WTC11 (cell line): Measurements from ENCODE around the gene BCL7A. TPM values are rescaled to one million over a fixed set of nuclear protein-coding genes. Genes with fewer than 3 reads are reported as not detected.

Experiments used
- ATAC-seq: fragments of 200-7000 bp; cut with Tn5 transposase; 2 replicates; pipeline ENCODE4 v1.10.0; 2021; ENCODE audit warnings: mild to moderate bottlenecking, moderate library complexity
- CTCF ChIA-PET: fragments of 300-600 bp; sonication (Branson Sonifier 250); formaldehyde crosslinking; loops from one replicate; lab custom pipeline; 2021; ENCODE audit warnings: antibody characterized with exemption; lab: Charles Lee
- POLR2A ChIA-PET: fragments of 350-600 bp; sonication (Branson Sonifier 250); formaldehyde crosslinking; loops from one replicate; lab custom pipeline; 2021; ENCODE audit warnings: antibody characterized with exemption; lab: Charles Lee
- DNase-seq: peaks from one replicate; pipeline ENCODE4 v3.0.0; 2021; ENCODE audit warnings: low spot score
- H3K27ac Mint-ChIP-seq: 2 replicates; pipeline ENCODE4 v1.8.0; 2021; ENCODE audit warnings: mixed read lengths
- H3K27me3 Mint-ChIP-seq: 2 replicates; pipeline ENCODE4 v1.8.0; 2021; ENCODE audit warnings: low read depth, mild to moderate bottlenecking, moderate library complexity, mixed read lengths
- H3K36me3 Mint-ChIP-seq: 2 replicates; pipeline ENCODE4 v1.8.0; 2021; ENCODE audit warnings: mixed read lengths
- H3K4me1 Mint-ChIP-seq: 2 replicates; pipeline ENCODE4 v1.8.0; 2022; ENCODE audit warnings: mixed read lengths
- H3K4me3 Mint-ChIP-seq: 2 replicates; pipeline ENCODE4 v1.8.0; 2021; ENCODE audit warnings: mild to moderate bottlenecking, moderate library complexity, mixed read lengths
- H3K9me3 Mint-ChIP-seq: 2 replicates; pipeline ENCODE4 v1.8.0; 2021; ENCODE audit warnings: mixed read lengths
- FOXJ3 ChIP-seq: sonication (generic); formaldehyde crosslinking; IDR thresholded peaks from 2 replicates; pipeline ENCODE4 v1.9.0; 2021; ENCODE audit warnings: missing genetic modification reagents, mild to moderate bottlenecking, borderline replicate concordance
- FOXP1 ChIP-seq: sonication (generic); formaldehyde crosslinking; IDR thresholded peaks from 2 replicates; pipeline ENCODE4 v1.8.0; 2022; ENCODE audit warnings: missing genetic modification reagents, mild to moderate bottlenecking, moderate library complexity, borderline replicate concordance
- NFE2L1 ChIP-seq: sonication (generic); formaldehyde crosslinking; IDR thresholded peaks from 2 replicates; pipeline ENCODE4 v1.8.1; 2023; ENCODE audit warnings: missing genetic modification reagents
- NR1H2 ChIP-seq: sonication (generic); formaldehyde crosslinking; IDR thresholded peaks from 2 replicates; pipeline ENCODE4 v1.9.0; 2021; ENCODE audit warnings: mild to moderate bottlenecking, moderate library complexity, missing genetic modification reagents
- NR3C1 ChIP-seq: sonication (generic); formaldehyde crosslinking; conservative IDR thresholded peaks from 2 replicates; pipeline ENCODE4 v1.8.1; 2023; ENCODE audit warnings: low read depth, mild to moderate bottlenecking, missing genetic modification reagents
- SP1 ChIP-seq: sonication (generic); formaldehyde crosslinking; conservative IDR thresholded peaks from 2 replicates; pipeline ENCODE4 v1.8.1; 2022; ENCODE audit warnings: missing genetic modification reagents
- ZNF671 ChIP-seq: fragments of 250-450 bp; sonication (Bioruptor Pico); IDR thresholded peaks from 2 replicates; pipeline ENCODE4 v1.8.0; 2021; ENCODE audit warnings: mild to moderate bottlenecking
- total RNA-seq: library from RNA; stranded (reverse); gene quantifications from 3 replicates; pipeline ENCODE4 v1.2.3, GENCODE V29; 2021
- TF ChIP-seq, protein P1 (sequence below): sonication (generic); formaldehyde crosslinking; IDR thresholded peaks from 2 replicates; pipeline ENCODE4 v1.8.0; 2022; ENCODE audit warnings: mild to moderate bottlenecking, missing genetic modification reagents
- TF ChIP-seq, protein P2 (sequence below): sonication (generic); formaldehyde crosslinking; conservative IDR thresholded peaks from 2 replicates; pipeline ENCODE4 v1.8.1; 2022; ENCODE audit warnings: mild to moderate bottlenecking, missing genetic modification reagents
- TF ChIP-seq, protein P3 (sequence below): sonication (generic); formaldehyde crosslinking; IDR thresholded peaks from 2 replicates; pipeline ENCODE4 v1.8.1; 2023; ENCODE audit warnings: mild to moderate bottlenecking, missing genetic modification reagents
- TF ChIP-seq, protein P4 (sequence below): sonication (generic); formaldehyde crosslinking; IDR thresholded peaks from 2 replicates; pipeline ENCODE4 v1.8.0; 2022; ENCODE audit warnings: mild to moderate bottlenecking, missing genetic modification reagents
- TF ChIP-seq, protein P5 (sequence below): fragments of 200-600 bp; IDR thresholded peaks from 2 replicates; pipeline ENCODE4 v1.8.0; 2022; ENCODE audit warnings: antibody characterized with exemption
- TF ChIP-seq, protein P6 (sequence below): sonication (generic); formaldehyde crosslinking; IDR thresholded peaks from 2 replicates; pipeline ENCODE4 v1.8.1; 2022; ENCODE audit warnings: low read depth, missing genetic modification reagents, borderline replicate concordance
- TF ChIP-seq, protein P7 (sequence below): sonication (generic); formaldehyde crosslinking; IDR thresholded peaks from 2 replicates; pipeline ENCODE4 v1.8.0; 2022; ENCODE audit warnings: mild to moderate bottlenecking, missing genetic modification reagents
- TF ChIP-seq, protein P8 (sequence below): sonication (generic); formaldehyde crosslinking; IDR thresholded peaks from 2 replicates; pipeline ENCODE4 v1.8.0; 2023; ENCODE audit warnings: missing genetic modification reagents, mild to moderate bottlenecking, borderline replicate concordance

Gene BCL7A
- total RNA-seq, 1 experiment from 2014 or later, result 19.7 TPM

DNA sequence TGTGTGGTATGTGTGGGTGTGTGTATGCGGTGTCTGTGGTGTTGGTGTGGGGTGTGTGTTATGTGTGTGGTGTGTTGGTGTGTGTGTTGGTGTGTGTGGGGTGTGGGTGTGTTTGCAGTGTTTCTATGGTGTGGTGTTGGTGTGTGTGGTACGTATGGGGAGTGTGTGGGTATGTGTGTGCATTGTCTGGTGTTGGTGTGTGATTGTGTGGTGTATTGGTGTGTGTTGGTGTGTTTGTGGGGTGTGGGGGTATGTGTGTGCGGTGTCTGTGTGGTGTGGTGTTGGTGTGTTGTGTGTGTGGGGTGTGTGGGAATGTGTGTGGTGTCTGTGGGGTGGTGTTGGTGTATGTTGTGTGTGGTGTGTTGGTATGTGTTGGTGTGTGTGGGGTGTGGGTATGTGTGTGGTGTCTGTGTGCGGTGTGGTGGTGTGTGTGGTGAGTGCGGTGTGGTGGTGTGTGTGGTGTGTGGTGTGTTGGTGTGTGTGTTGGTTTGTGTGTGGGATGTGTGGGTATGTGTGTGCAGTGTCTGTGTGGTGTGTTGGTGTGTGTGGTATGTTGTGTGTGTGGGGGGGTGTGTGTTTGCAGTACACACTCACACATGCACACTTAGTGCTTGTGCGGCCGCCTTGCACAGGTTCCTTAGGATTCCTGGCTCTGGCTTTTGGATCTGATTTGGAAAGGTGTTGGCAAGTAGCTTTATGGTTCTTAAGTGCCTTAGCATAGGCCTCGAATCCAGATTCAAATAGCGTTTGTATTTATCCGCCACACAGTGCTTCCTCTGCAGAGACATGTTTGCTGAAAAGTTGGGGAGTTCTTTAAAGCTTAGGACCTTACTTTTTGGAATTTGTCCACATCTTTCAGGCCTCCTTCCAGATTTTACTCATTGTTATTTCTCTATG, 73.3 kb downstream of the BCL7A start:
- Mint-ChIP-seq H3K27me3 (no peaks in the 10 kb centered on the region), H3K4me3 (no peak overlapping the region), H3K36me3 (no peaks in the 10 kb centered on the region), H3K4me1 (peaks cover 29% of the 10 kb centered on the region), H3K27ac (no peak overlapping the region), H3K9me3 (no peaks in the 10 kb centered on the region)
- ChIA-PET CTCF (interaction anchor here (1.6 kb wide), 1 partner anchor 96 kb away, joined by 4 read pairs; no protein-coding TSS in a partner anchor), POLR2A (no interaction called here)
- ATAC-seq, result no peak
- DNase-seq, result no peak
- TF ChIP-seq ZNF671 (CRISPR knock-in tag) (no peak), NR3C1 (CRISPR knock-in tag) (no peak)
- TF ChIP-seq, protein P1, sequence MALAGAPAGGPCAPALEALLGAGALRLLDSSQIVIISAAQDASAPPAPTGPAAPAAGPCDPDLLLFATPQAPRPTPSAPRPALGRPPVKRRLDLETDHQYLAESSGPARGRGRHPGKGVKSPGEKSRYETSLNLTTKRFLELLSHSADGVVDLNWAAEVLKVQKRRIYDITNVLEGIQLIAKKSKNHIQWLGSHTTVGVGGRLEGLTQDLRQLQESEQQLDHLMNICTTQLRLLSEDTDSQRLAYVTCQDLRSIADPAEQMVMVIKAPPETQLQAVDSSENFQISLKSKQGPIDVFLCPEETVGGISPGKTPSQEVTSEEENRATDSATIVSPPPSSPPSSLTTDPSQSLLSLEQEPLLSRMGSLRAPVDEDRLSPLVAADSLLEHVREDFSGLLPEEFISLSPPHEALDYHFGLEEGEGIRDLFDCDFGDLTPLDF (CRISPR knock-in tag), result no peak

DNA sequence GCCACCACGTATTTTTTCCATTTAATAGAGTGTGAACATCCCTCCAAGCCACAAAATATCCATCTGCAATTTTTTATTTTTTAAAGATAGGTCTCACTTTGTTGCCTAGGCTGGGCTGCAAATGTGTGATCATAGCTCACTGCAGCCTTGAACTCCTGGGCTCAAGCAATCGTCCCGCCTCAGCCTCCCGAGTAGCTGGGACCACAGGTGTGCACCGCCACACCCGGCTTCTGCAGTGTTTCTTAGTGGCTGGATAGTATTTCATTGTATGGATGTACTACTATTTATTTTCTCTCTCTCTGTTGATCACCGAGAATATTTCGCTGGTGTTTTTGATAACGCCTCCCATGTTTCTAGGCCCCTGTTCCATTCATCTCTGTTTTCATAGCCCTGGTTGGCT, 74.3 kb downstream of the BCL7A start:
- Mint-ChIP-seq H3K4me3 (no peak overlapping the region), H3K27me3 (no peaks in the 10 kb centered on the region), H3K9me3 (no peaks in the 10 kb centered on the region), H3K4me1 (peaks cover 37% of the 10 kb centered on the region), H3K27ac (peak overlapping the region; percentile 67), H3K36me3 (0 out of 2 replicates have a peak, but pooled peaks cover 3% of the 10 kb centered on the region)
- DNase-seq (no peak), ATAC-seq (no peak)
- ChIA-PET CTCF (interaction anchor here (1.3 to 1.6 kb wide), 3 partner anchors 33 to 95 kb away, joined by 3 to 4 read pairs (median 3); no protein-coding TSS in a partner anchor), POLR2A (no interaction called here)
- no peak for TF ChIP-seq SP1 (CRISPR knock-in tag)
- TF ChIP-seq, protein P2, sequence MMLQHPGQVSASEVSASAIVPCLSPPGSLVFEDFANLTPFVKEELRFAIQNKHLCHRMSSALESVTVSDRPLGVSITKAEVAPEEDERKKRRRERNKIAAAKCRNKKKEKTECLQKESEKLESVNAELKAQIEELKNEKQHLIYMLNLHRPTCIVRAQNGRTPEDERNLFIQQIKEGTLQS (CRISPR knock-in tag), result no peak
- no peak for TF ChIP-seq FOXJ3 (CRISPR knock-in tag)
- TF ChIP-seq, protein P3, sequence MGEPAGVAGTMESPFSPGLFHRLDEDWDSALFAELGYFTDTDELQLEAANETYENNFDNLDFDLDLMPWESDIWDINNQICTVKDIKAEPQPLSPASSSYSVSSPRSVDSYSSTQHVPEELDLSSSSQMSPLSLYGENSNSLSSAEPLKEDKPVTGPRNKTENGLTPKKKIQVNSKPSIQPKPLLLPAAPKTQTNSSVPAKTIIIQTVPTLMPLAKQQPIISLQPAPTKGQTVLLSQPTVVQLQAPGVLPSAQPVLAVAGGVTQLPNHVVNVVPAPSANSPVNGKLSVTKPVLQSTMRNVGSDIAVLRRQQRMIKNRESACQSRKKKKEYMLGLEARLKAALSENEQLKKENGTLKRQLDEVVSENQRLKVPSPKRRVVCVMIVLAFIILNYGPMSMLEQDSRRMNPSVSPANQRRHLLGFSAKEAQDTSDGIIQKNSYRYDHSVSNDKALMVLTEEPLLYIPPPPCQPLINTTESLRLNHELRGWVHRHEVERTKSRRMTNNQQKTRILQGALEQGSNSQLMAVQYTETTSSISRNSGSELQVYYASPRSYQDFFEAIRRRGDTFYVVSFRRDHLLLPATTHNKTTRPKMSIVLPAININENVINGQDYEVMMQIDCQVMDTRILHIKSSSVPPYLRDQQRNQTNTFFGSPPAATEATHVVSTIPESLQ (CRISPR knock-in tag), result no peak
- no peak for TF ChIP-seq NR1H2 (CRISPR knock-in tag)
- TF ChIP-seq, protein P4, sequence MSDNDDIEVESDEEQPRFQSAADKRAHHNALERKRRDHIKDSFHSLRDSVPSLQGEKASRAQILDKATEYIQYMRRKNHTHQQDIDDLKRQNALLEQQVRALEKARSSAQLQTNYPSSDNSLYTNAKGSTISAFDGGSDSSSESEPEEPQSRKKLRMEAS (CRISPR knock-in tag), result no peak
- TF ChIP-seq FOXP1 (CRISPR knock-in tag), result no peak

DNA sequence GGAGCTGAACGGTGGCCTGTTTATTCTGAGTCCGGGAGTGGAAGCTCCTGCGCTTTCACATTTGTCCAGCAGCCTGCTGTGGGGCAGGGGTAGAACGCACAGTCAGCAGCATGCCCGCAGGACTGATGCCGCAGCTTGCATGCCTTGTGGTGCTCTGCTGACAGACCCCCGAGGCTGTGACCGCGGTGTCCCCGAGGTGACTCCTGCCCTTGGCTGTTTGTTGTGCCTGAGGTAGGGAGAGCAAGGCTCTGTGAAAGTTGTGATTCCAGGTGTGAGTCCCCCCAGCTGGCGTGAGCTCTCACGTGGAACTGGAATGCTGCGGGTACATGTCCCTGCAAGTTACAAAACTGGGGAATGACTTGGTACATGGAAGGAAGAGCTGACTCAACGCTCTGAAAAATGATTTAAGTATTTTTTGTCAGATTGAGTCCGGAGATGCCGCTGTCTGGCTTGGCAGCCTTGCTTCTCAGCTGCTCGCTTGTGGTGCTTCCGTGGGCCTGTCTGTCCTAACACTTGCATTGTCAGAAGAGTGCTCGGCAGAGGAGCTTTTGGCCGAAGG, 75.0 kb downstream of the BCL7A start:
- Mint-ChIP-seq H3K27ac (peak overlapping the region; percentile 67), H3K36me3 (peaks cover 3% of the 10 kb centered on the region; the same call in 1 of the 2 replicates), H3K4me3 (no peak overlapping the region), H3K4me1 (peaks cover 37% of the 10 kb centered on the region), H3K27me3 (no peaks in the 10 kb centered on the region), H3K9me3 (no peaks in the 10 kb centered on the region)
- no peak for DNase-seq
- POLR2A ChIA-PET, result no interaction called here
- CTCF ChIA-PET, result interaction anchor here (1.3 to 2.3 kb wide), 5 partner anchors 27 to 302 kb away, joined by 3 to 18 read pairs (median 4); no protein-coding TSS in a partner anchor
- ATAC-seq, result no peak
- TF ChIP-seq, protein P5, sequence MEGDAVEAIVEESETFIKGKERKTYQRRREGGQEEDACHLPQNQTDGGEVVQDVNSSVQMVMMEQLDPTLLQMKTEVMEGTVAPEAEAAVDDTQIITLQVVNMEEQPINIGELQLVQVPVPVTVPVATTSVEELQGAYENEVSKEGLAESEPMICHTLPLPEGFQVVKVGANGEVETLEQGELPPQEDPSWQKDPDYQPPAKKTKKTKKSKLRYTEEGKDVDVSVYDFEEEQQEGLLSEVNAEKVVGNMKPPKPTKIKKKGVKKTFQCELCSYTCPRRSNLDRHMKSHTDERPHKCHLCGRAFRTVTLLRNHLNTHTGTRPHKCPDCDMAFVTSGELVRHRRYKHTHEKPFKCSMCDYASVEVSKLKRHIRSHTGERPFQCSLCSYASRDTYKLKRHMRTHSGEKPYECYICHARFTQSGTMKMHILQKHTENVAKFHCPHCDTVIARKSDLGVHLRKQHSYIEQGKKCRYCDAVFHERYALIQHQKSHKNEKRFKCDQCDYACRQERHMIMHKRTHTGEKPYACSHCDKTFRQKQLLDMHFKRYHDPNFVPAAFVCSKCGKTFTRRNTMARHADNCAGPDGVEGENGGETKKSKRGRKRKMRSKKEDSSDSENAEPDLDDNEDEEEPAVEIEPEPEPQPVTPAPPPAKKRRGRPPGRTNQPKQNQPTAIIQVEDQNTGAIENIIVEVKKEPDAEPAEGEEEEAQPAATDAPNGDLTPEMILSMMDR, result no peak
- TF ChIP-seq, protein P6, sequence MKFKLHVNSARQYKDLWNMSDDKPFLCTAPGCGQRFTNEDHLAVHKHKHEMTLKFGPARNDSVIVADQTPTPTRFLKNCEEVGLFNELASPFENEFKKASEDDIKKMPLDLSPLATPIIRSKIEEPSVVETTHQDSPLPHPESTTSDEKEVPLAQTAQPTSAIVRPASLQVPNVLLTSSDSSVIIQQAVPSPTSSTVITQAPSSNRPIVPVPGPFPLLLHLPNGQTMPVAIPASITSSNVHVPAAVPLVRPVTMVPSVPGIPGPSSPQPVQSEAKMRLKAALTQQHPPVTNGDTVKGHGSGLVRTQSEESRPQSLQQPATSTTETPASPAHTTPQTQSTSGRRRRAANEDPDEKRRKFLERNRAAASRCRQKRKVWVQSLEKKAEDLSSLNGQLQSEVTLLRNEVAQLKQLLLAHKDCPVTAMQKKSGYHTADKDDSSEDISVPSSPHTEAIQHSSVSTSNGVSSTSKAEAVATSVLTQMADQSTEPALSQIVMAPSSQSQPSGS, result no peak
- TF ChIP-seq, protein P7, sequence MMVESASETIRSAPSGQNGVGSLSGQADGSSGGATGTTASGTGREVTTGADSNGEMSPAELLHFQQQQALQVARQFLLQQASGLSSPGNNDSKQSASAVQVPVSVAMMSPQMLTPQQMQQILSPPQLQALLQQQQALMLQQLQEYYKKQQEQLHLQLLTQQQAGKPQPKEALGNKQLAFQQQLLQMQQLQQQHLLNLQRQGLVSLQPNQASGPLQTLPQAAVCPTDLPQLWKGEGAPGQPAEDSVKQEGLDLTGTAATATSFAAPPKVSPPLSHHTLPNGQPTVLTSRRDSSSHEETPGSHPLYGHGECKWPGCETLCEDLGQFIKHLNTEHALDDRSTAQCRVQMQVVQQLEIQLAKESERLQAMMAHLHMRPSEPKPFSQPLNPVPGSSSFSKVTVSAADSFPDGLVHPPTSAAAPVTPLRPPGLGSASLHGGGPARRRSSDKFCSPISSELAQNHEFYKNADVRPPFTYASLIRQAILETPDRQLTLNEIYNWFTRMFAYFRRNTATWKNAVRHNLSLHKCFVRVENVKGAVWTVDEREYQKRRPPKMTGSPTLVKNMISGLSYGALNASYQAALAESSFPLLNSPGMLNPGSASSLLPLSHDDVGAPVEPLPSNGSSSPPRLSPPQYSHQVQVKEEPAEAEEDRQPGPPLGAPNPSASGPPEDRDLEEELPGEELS (CRISPR knock-in tag), result no peak
- TF ChIP-seq, protein P8, sequence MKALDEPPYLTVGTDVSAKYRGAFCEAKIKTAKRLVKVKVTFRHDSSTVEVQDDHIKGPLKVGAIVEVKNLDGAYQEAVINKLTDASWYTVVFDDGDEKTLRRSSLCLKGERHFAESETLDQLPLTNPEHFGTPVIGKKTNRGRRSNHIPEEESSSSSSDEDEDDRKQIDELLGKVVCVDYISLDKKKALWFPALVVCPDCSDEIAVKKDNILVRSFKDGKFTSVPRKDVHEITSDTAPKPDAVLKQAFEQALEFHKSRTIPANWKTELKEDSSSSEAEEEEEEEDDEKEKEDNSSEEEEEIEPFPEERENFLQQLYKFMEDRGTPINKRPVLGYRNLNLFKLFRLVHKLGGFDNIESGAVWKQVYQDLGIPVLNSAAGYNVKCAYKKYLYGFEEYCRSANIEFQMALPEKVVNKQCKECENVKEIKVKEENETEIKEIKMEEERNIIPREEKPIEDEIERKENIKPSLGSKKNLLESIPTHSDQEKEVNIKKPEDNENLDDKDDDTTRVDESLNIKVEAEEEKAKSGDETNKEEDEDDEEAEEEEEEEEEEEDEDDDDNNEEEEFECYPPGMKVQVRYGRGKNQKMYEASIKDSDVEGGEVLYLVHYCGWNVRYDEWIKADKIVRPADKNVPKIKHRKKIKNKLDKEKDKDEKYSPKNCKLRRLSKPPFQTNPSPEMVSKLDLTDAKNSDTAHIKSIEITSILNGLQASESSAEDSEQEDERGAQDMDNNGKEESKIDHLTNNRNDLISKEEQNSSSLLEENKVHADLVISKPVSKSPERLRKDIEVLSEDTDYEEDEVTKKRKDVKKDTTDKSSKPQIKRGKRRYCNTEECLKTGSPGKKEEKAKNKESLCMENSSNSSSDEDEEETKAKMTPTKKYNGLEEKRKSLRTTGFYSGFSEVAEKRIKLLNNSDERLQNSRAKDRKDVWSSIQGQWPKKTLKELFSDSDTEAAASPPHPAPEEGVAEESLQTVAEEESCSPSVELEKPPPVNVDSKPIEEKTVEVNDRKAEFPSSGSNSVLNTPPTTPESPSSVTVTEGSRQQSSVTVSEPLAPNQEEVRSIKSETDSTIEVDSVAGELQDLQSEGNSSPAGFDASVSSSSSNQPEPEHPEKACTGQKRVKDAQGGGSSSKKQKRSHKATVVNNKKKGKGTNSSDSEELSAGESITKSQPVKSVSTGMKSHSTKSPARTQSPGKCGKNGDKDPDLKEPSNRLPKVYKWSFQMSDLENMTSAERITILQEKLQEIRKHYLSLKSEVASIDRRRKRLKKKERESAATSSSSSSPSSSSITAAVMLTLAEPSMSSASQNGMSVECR, result no peak
- no peak for TF ChIP-seq NFE2L1 (CRISPR knock-in tag)
